GM18526 (cell line): ENCODE results near the gene IFFO2.

Source experiments
- POLR2A ChIP-seq: IDR thresholded peaks from 3 replicates; pipeline ENCODE4 v1.6.1; 2011; ENCODE audit not compliant: insufficient read length; ENCODE audit errors: extremely low read depth

IFFO2 gene

GRCh38 chr1:18960409-18960808 lies 3.9 kb upstream of the IFFO2 start:
- no peak for TF ChIP-seq POLR2A

GRCh38 chr1:18959591-18959990 lies 3.1 kb upstream of the IFFO2 start:
- TF ChIP-seq POLR2A: no peak

- no peak for TF ChIP-seq POLR2A
Measured at GRCh38 chr1:18957532-18958300, 1.2 kb upstream of the IFFO2 start.

- no peak for TF ChIP-seq POLR2A
Measured at GRCh38 chr1:18957136-18957521, 653 bp upstream of the IFFO2 start.

- TF ChIP-seq POLR2A: peak; percentile 6
Measured at GRCh38 chr1:18955441-18956192, 859 bp downstream of the IFFO2 start.

GRCh38 chr1:18955131-18955440 lies 1.4 kb downstream of the IFFO2 start:
- TF ChIP-seq POLR2A: no peak

GRCh38 chr1:18954270-18955071 lies 2.0 kb downstream of the IFFO2 start:
- TF ChIP-seq POLR2A: no peak

GRCh38 chr1:18953731-18954231 lies 2.7 kb downstream of the IFFO2 start:
- no peak for TF ChIP-seq POLR2A

- no peak for TF ChIP-seq POLR2A
Measured at GRCh38 chr1:18951818-18952391, 4.6 kb downstream of the IFFO2 start.

- no peak for TF ChIP-seq POLR2A
Measured at GRCh38 chr1:18951416-18951815, 5.1 kb downstream of the IFFO2 start.

GRCh38 chr1:18950401-18951026 lies 6.0 kb downstream of the IFFO2 start:
- TF ChIP-seq POLR2A: peak; percentile 35

GRCh38 chr1:18949686-18950400 lies 6.6 kb downstream of the IFFO2 start:
- no peak for TF ChIP-seq POLR2A

GRCh38 chr1:18948913-18949685 lies 7.4 kb downstream of the IFFO2 start:
- no peak for TF ChIP-seq POLR2A

GRCh38 chr1:18948048-18948912 lies 8.2 kb downstream of the IFFO2 start:
- no peak for TF ChIP-seq POLR2A
